Uterus (tissue), 4 donors: ENCODE results near the gene NRXN3. TPM values are rescaled to one million over a fixed set of nuclear protein-coding genes. Genes with fewer than 3 reads are reported as not detected.

Source experiments
- DNase-seq, 2 donors: peaks; one replicate each; pipeline ENCODE4 v3.0.0-alpha.2; 2019 to 2020
- H3K27ac ChIP-seq, 2 donors: fragments of 200-600 bp; sonication (generic); 1 replicate in 1 of 2; 2 replicates in 1 of 2; pipeline ENCODE4 v1.5.1; 2016 to 2018
- H3K27me3 ChIP-seq, 2 donors: fragments of 200-600 bp; sonication (generic); one replicate each; pipeline ENCODE4 v1.5.1; 2018 to 2019; ENCODE audit warnings: control low read depth in 1 of 2
- H3K36me3 ChIP-seq, 2 donors: fragments of 200-600 bp; sonication (generic); one replicate each; pipeline ENCODE4 v1.5.1; 2019; ENCODE audit warnings: control low read depth in 1 of 2
- H3K4me1 ChIP-seq, 2 donors: fragments of 200-600 bp; sonication (generic); one replicate each; pipeline ENCODE4 v1.5.1; 2018 to 2019; ENCODE audit warnings: control low read depth in 1 of 2
- H3K4me3 ChIP-seq, 2 donors: fragments of 200-600 bp; sonication (generic); 1 replicate in 1 of 2; 2 replicates in 1 of 2; pipeline ENCODE4 v1.5.1; 2018 to 2019; ENCODE audit warnings: mild to moderate bottlenecking in 1 of 2
- H3K9me3 ChIP-seq, 2 donors: fragments of 200-600 bp; sonication (generic); one replicate each; pipeline ENCODE4 v1.5.1; 2019; ENCODE audit warnings: control low read depth in 1 of 2
- CTCF ChIP-seq, 4 experiments: fragments of 200-600 bp in 2 of 4; fragments of 450-650 bp in 2 of 4; sonication (generic) in 2 of 4; IDR thresholded peaks; one replicate each; pipeline ENCODE4 v1.5.1; 2016 to 2019; ENCODE audit warnings: antibody characterized with exemption in 4 of 4, mild to moderate bottlenecking in 2 of 4, moderate library complexity in 1 of 4
- POLR2A ChIP-seq, 2 donors: fragments of 450-650 bp; IDR thresholded peaks; one replicate each; pipeline ENCODE4 v1.6.1; 2016; ENCODE audit warnings: antibody characterized with exemption in 2 of 2, mild to moderate bottlenecking in 1 of 2, moderate library complexity in 1 of 2
- intact Hi-C: fragments of 100-400 bp; cut with DNase I; formaldehyde crosslinking; loops from one replicate; pipeline ENCODE4 v1.15.1; 2023; ENCODE audit warnings: low total_unique reads
- total RNA-seq, 4 donors: library from RNA; depleted of rRNA in 3 of 4; stranded (reverse); fragments of >200 nt in 3 of 4; gene quantifications; one replicate each; pipeline versions ENCODE4 v1.1.0 to v1.2.4, GENCODE V29; 2014 to 2023
- donor health status: DM: yes; HTN: yes; CAD: no.

NRXN3 gene
- total RNA-seq, 4 donors from 2014 or later, result 2.9 to 17.0 (median 4.4) TPM

GRCh38 chr14:79415726-79416125 is 1245.6 kb downstream of the NRXN3 start:
- Histone ChIP-seq H3K4me1 (no peaks in the 10 kb centered on the region), H3K4me3 (no peak overlapping the region), H3K27me3 (no peaks in the 10 kb centered on the region), H3K36me3 (no peaks in the 10 kb centered on the region), H3K27ac (no peak overlapping the region), H3K9me3 (no peaks in the 10 kb centered on the region)
- intact Hi-C loops, result no loop called here
- no peak for DNase-seq
- TF ChIP-seq CTCF (IDR thresholded peaks at IDR 0.05) (no peak), POLR2A (IDR thresholded peaks at IDR 0.05) (no peak)

DNA sequence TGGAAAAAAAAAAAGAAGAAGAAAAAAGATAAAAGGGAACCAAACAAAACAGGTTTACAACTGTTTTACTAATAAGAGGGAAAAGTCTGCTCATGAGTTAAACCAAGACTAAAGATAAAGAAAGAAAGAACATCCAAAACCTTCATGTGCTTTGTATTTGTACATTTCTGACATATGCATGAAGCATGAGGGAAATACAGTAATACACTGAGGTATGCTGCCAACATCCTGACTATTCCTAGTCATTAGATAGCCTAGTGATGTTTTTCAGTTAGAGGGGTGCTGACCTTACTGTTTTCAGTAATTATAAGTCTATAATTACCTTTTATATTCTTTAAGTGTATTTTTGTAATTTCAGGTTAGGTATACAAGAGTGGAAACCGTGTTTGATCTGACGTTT is 1247.8 kb downstream of the NRXN3 start:
- Histone ChIP-seq H3K4me3 (no peak overlapping the region), H3K9me3 (no peaks in the 10 kb centered on the region), H3K4me1 (no peaks in the 10 kb centered on the region), H3K36me3 (no peaks in the 10 kb centered on the region), H3K27ac (no peak overlapping the region), H3K27me3 (no peaks in the 10 kb centered on the region)
- intact Hi-C loops, result no loop called here
- no peak for DNase-seq
- TF ChIP-seq POLR2A (IDR thresholded peaks at IDR 0.05) (no peak), CTCF (IDR thresholded peaks at IDR 0.05) (no peak)

DNA sequence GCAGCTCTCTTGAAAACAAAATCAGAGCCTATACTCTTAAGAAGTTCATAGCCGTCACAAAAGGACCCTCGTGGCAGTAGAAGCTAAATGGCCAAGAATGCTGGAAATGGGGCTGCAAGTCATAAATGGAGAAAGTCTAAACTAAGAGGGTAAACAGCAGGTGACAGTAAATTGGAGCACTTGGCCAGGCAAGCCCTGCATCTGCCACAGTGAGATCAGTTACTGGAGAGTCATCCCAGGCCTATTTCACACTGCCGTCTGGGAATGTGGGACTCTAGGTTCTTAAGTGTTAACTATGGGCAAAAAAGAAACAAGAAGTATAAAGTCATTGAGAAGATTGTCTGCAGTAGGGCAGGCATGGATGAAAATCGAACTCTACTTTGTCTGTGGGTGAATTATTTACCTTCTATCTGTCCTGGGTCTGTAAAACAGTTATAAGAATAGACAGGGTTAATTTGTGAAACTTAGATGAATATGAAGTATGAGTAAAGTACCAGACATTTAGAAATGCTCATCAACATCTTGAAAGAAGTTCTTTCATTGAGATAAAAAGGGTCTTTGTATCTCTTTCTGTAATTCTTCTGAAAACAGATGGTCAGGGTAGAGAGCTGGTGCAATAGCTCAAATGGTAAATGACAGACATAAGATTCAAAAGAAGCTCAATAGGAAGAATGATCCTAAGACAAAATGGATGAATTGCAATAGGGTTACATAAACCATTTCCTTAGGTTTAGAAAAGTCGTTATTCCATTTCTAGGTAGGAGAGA is 1248.7 kb downstream of the NRXN3 start:
- no peaks in the 10 kb centered on the region for H3K27me3 ChIP-seq
- no peaks in the 10 kb centered on the region for H3K36me3 ChIP-seq
- intact Hi-C loops, result no loop called here
- no peak overlapping the region for H3K27ac ChIP-seq
- no peaks in the 10 kb centered on the region for H3K9me3 ChIP-seq
- no peak overlapping the region for H3K4me3 ChIP-seq
- TF ChIP-seq POLR2A (IDR thresholded peaks at IDR 0.05) (no peak), CTCF (IDR thresholded peaks at IDR 0.05) (no peak)
- no peaks in the 10 kb centered on the region for H3K4me1 ChIP-seq
- DNase-seq, result no peak

DNA sequence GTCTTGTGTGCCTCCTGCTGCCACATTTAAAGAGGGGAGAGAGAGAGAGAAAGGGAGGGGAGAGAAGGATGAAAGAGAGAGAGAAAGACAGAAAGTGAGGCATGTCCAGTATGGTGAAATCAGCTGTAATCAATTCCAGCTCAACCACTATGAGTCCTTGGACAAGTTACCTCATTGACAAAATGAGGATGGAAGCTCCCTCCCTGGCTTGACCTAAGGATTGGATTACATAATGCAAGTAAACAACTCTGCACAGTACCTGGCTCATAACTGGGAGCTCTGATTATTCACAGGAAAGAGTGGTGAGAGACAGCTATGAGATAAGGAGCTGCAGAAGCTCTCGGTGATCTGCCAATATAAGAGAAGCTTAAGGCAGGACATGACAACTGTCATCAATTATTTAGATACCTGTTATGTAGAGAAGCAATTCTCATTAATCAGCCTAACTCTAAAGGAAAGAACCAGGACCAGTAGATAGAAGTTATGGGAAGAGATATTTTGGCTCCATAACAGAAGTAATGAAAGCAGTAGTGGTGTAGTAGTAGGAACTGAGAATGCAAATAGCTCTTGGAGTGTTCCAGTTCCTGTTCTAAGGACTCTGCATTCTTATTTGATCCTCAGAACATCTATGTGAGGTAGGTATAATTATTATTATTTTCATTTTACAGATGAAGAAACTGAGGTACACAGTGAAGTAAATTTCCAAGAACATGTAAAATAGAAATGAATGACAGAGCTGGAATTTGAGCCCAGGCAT is 1249.6 kb downstream of the NRXN3 start:
- no peak for TF ChIP-seq CTCF (IDR thresholded peaks at IDR 0.05)
- no peak for TF ChIP-seq POLR2A (IDR thresholded peaks at IDR 0.05)
- intact Hi-C loops, result no loop called here
- Histone ChIP-seq H3K4me1 (no peaks in the 10 kb centered on the region), H3K27ac (no peak overlapping the region), H3K27me3 (no peaks in the 10 kb centered on the region), H3K9me3 (no peaks in the 10 kb centered on the region), H3K36me3 (no peaks in the 10 kb centered on the region), H3K4me3 (no peak overlapping the region)
- no peak for DNase-seq

GRCh38 chr14:79420725-79421124 is 1250.6 kb downstream of the NRXN3 start:
- H3K4me1 ChIP-seq, result no peaks in the 10 kb centered on the region
- H3K36me3 ChIP-seq, result no peaks in the 10 kb centered on the region
- intact Hi-C loops, result no loop called here
- H3K4me3 ChIP-seq, result no peak overlapping the region
- TF ChIP-seq POLR2A (IDR thresholded peaks at IDR 0.05) (no peak), CTCF (IDR thresholded peaks at IDR 0.05) (no peak)
- DNase-seq, result no peak
- H3K27ac ChIP-seq, result no peak overlapping the region
- H3K9me3 ChIP-seq, result no peaks in the 10 kb centered on the region
- no peaks in the 10 kb centered on the region for H3K27me3 ChIP-seq
